ENCODE data around the gene ZNF256.

Gene ZNF256

DNA sequence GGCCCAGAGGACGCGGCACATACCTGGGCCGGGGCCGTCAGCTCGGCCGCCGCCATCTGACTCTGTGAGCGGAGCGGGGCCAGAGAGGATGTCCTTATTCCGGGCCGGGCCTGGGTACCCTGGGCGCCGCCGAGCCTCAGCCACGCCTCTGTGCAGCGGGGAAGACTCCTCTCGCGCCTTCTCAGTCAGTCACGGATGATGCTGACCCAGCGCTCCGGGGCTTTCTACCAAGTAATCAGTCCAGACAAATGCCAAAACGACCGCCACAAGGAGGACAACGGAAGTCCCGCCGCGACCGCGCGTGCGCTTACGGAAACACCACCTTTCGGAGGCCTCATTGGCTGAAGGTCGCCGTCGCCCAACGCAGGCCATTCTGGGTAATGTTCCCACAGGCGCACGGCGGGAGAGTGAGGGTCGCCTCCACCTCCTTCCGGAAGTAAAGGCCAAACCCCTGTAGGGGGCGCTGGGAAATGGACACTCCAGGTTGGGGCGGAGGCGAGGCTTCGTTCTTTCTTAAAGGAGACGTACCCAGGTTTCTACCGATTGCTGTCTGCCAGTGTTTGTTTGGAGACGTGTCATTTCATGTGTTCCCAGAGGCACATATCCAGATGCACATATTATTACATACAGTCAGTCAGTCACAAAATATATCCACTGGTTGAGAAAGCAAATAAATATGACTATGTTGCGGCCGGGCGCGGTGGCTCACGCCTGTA, at the start of gene ZNF256:
ZNF256 (minus strand) TSS at position 288 of the 716 bp plus-strand sequence; CDS start at position 56, 232 bp downstream.
- peak; percentile 92 for DNase-seq (ENCODE audit: low read depth, low spot score)

DNA sequence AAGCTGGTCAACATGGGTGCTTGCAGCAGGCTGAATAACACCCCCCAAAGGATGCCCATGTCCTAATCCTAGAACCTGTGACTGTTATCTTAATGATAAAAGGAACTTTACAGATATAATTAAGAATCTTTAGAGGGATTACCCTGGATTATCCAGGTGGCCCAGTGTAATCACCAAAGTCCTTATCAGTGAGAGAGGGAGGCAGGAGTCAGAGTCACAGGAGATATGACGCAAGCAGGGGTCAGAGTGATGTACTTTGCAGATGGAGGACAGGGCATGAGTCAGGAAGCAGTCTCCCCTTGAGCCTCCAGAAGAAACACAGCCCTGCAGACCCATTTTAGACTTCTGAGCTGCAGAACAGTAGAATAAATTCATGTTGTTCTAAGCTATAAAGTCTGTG, 45.3 kb upstream of the ZNF256 start:
- DNase-seq (ENCODE audit: low read depth, low spot score) = no peak

DNA sequence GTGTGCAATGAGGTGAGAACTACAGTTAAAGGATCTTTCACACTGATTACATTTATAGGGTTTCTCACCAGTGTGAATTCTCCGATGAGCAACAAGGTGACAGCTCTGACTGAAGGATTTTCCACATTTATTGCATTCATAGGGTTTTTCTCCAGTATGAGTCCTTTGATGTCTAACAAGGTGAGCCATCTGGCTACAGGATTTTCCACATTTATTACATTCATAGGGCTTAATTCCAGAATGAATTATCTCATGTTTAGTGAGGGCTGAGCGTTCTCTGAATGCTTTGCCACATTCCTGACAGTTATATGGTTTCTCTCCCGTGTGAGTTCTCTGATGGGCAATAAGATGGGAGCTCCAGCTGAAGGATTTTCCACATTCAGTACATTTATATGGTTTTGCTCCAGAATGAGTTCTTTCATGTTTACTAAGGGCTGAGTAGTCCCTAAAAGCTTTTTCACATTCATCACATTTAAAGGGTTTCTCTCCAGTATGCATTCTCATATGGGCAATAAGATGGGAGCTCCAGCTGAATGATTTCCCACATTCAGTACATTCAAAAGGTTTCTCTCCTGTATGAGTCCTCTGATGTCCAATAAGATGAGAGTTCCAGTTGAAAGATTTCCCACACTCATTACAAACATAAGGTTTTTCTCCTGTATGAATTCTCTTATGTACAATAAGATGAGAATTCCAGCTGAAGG, 31.2 kb upstream of the ZNF256 start:
- DNase-seq (ENCODE audit: low read depth, low spot score) = no peak

DNA sequence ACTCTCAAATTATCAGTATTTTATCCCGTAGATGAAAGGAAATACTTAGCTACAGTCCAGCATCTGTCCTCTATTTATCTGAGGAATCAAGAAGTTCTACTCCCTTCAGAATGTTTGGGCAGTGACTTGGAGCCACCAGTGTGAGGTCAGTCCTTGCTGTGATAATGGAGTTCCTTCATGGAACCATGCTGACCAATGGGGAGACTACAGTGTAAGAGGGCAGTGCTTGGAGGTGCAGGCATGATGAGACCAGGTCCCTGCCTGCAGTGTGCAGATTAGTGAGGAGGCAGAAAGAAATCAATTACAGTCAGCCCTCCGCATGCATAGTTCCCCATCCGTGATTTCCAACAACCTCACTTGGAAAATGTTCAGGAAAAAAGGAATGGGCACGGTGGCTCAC, 26.9 kb upstream of the ZNF256 start, which contains the start of gene C19orf18:
C19orf18 (minus strand) TSS at position 101 of the 400 bp plus-strand sequence. CDS start 102 bp downstream, outside the sequence.
- no peak for DNase-seq (ENCODE audit: low read depth, low spot score)

DNA sequence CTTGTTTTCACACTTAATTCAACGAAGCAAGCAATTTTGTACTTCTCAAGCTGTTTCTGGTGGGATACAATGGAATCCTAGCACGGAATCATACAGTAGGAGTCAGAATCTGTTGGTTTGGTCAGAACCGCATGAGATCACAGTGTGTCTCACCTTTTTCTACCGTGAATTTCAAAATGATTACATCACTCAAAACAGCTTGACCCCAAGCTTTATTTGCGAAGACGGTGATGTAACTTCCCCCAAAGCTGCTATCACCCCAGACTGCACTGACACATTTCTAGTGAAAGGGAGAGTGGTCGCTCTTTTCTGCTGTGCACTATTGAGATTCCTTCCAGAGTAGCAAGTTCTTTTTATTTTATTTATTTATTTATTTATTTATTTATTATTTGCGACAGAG, 17.3 kb upstream of the ZNF256 start:
- no peak for DNase-seq (ENCODE audit: low read depth, low spot score)

DNA sequence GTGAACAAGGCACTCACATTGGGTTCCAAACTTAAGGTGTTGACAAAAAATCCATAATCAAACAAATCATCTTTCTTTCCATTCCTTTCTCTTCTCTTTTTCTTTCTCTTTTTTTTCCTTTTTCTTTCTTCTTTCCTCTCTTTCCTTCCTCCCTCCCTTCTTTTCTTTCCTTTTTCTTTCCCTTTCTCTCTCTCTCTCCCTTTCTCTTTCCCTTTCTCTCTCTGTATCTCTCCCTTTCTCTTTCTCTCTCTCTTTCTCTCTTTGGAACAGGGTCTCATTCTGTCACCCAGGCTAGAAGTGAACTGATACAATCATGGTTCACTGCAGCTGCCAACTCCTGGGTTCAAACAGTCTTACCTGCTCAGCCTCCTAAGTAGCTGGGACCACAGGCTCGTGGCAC, 14.3 kb upstream of the ZNF256 start:
- no peak for DNase-seq (ENCODE audit: low read depth, low spot score)

DNA sequence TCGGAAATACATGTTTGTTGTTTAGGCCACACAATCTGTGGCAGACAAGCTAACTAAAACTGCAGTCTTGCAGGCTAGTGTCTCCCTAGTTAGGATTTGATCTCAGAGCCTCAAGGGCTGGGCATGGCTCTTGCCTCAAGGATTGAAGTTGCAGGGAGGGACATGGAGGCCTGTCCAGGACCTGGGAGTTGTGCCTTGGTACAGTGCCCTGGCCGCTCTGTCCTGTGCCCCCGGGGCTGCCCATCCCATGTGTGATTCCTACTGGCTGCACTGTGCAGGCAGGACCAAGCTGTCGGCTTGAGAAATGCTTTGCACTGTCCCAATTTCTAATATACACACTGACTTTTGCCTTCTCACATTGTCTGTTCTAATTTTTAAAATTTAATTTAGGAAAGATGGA, 7.5 kb upstream of the ZNF256 start:
- DNase-seq (ENCODE audit: low read depth, low spot score) = no peak

DNA sequence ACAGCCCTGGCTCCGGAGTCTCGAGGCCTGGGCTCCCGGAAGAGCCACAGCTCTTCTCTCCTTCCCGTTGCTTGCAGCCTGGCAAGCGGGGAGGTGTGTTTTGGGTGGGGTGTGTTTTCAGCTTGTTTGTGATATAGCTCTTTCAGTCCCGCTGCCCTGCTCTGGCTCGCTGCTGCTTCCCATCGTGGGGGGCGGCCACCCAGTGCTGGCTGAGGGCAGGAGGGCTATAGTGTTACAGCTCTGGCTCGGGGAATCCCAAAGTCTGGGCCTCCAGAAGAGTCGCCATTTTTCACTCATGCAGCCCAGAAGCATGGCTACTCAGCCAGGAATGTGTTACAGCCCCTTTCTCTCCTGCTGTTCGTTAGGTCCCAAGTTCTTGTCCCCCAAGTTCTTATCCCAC, 2.2 kb upstream of the ZNF256 start:
- no peak for DNase-seq (ENCODE audit: low read depth, low spot score)

DNA sequence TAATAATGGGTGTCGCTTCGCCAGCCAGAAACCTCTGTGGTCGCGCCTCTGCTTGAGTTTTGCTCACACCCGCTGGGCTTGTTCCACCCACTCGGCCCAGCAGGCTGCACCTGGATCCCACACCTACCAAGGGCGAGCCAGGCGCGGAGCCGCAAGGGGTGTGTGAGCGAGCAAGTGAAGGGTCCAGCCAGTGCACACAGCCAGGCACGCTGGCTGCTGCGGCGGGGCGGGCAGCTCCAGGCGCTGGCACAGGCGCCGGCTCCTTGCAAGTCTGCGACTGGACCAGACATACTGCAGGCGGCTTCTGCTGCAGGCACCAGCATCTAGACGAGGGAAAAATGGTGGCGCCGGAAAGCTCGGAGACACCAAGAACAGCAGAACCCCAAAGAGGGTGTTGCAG, 1.8 kb upstream of the ZNF256 start:
- DNase-seq (ENCODE audit: low read depth, low spot score) = no peak

DNA sequence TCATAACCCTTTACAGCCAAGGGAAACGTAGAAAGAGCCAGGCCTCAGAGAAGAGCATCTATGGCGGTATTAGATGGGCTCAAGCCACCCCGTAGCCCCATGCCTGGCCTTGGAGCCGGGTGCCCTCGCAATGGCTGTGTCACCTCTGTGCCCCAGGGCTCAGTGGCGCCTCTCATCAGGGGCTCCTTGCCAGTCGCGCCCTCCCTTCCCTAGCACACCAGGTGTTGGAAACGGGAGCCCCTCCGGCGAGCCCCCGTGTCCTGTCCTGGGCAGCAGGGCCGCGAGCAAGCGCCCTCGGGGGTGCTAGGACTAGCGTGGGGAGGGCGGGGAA, 453 bp downstream of the ZNF256 start:
- no peak for DNase-seq (ENCODE audit: low read depth, low spot score)

DNA sequence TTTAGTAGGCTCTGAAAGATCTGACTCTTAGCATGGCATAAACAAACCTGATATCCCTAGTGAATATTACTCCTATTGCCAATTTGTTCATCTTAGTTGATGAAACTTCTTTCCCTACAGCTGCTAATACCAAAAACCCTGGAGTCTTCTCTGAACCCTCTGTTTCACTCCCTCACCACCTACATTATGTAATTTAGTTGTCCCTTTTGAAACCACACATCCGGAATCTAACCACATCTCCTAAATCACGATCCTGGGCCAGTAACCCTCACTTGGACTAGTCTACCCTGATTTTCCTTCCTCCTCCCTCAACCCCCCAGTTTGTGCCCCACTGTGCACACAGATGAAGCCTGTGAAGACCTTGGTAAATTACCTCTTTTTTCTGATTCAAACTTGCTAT, 1.2 kb downstream of the ZNF256 start:
- DNase-seq (ENCODE audit: low read depth, low spot score) = no peak

DNA sequence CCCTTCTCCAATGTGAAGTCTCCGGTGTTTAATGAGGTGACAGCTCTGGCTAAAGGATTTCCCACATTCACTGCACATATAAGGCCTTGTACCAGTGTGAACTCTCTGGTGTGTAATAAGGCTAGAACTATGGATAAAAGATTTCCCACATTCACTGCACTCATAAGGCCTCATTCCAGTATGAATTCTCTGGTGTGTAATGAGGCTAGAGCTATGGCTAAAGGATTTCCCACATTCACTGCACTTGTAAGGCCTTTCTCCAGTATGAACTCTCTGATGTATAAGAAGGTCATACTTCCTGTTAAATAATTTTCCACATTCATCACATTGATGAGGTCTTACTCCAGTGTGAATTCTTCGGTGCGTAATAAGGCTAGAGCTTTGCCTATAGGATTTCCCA, 5.9 kb downstream of the ZNF256 start:
- DNase-seq (ENCODE audit: low read depth, low spot score) = no peak

DNA sequence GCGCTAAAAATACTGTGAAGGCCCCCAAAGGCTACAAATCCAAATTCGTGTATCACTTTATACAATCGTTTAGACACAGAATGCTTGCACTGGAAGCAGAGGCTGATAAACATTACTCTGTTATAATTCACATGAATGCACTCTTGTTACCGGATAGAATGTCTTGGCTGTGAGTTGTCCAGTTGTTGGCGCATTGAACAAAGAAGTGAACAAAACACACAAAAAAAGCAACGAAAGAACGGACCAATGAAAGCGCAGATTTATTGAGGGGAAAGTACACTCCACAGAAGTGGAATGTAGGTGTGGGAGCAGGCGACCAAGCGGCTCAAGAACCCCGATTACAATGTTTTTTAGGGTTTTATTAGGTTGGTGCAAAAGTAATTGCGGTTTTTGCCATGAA, 11.8 kb downstream of the ZNF256 start:
- no peak for DNase-seq (ENCODE audit: low read depth, low spot score)

DNA sequence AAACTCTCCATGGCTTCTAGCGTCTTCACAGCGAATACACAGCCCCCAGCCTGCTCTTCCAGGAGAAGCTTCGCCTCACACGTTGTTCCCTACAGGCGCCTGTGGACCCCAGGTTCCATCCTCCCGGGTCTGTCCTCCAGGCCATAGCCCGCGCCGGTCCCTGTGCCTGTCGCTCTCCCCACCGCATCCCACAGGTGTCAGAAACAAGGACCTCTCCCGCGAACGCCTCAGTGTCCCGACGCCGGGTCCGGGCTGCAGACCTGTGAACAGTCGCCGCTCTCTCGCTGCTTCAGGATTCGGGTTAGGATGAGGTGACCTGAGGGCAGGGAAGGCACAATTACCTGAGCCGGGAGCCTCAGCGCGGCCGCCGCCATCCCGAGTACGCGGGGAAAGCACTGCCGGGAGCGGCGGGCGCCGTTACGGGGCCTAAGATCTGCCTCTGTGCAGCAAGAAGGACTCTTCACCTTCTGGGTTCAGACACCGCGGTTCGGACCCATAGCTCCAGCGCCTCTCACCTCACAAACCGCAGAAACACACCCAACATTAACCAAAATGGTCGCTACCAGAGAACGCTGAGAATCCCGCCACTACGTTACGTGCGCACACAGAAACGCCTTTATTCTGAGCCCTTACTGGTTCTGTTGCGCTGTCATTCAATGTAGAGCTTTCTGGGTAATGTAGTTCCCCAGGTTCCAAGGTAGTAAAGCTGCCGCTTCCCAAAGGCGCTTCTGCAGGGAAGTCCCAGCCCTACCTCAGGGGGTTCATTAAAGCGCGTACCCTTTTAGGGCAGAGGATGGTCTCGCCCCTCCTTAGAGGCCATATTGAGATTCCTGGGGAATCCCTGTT, 12.5 kb downstream of the ZNF256 start, which contains the start of gene ZNF418:
ZNF418 (minus strand) TSS at position 583 of the 846 bp plus-strand sequence. CDS start 1,580 bp downstream, outside the sequence.
- DNase-seq (ENCODE audit: low read depth, low spot score) = peak; percentile 94

DNA sequence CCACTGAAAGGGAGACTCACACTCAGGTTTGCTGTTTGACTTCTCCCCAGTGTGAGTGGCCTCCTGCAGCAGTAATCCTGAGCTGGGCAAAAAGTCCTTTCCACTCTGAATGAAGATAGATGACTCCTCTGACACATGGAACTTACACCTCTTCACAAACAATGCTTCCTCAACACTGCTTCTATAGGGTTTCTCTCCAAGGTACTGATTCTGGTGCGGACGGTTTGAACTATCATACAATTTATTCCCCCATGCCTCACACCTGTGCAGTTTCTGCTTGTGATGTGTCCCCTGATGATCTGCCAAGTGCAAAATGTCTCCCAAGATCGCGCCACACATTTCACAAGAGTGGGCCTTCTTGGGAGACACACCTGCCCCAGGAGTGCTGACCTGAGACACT, 19.9 kb downstream of the ZNF256 start:
- no peak for DNase-seq (ENCODE audit: low read depth, low spot score)

DNA sequence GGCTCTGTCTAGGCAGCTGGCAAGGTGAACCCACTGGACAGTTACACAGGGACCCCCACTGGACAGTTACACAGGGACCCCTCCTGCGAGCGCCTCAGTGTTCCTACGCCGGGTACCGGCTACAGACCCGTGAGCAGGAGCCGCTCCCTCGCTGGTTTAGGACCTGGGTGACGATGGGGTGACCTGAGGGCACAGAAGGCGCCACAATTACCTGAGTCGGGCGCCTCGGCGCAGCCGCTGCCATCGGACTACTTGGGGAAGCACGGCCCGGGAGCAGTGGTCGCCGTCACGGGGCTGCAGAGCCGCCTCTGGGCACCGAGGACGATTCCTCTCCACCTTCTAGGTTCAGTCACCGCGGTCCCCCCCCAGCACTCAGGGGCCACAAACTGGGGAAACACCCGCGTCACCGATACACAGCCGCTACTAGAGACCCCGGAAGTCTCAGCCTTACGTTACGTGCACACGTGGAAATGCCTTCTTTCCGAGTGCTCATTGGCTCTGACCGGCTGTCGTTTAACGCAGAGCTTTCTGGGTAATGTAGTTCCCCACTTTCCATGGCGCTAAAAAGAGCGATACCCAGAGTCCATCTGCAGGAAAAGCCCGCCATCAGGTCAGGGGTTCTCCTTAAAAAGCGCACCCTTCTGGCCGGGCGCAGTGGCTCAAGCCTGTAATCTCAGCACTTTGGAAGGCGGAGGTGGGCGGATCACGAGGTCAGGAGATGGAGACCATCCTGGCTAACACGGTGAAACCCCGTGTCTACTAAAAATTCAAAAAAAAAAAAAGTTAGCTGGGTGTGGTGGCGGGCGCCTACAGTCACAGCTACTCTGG, 31.1 kb downstream of the ZNF256 start, which contains the start of gene ZNF417:
ZNF417 (minus strand) TSS at position 425 of the 828 bp plus-strand sequence; CDS start at position 244, 181 bp downstream.
- peak; percentile 98 for DNase-seq (ENCODE audit: low read depth, low spot score)

DNA sequence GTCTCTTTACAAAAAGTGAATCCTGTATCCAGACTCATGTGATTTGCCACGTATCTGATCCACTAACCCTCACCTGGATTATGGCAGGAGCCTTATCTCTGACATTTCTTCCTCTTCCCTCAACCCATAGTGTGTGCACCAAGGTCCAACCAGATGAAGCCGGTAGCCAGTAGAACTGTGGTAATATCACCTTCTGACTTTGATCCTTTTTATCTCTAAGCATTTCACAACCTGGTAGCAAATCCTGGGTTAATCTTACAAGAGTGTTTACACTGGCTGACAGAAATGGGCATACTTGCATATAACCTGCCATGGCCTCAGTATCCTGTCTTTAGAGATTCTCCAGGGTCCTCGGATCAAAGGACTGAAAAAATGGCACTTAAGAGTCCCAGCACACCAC, 33.0 kb downstream of the ZNF256 start:
- DNase-seq (ENCODE audit: low read depth, low spot score) = no peak

DNA sequence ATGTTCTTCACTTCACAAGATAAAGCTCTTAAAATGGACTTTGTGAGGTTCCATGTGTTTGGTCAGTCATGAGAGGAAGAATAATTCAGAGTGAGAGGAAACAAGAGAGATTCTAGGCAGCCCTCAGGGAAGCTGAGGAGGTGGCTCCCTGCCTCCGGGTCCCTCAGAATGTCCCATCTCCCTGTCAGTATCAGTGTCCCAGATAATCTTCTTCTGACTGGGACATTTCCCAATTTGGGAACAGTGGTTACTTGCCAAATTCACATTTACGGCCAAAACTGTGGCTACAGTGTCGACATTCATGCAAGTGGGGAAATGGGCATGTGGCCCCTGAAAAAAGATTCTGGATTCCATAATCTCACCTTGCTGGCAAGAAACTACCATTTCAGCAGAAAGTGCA, 40.1 kb downstream of the ZNF256 start:
- no peak for DNase-seq (ENCODE audit: low read depth, low spot score)

DNA sequence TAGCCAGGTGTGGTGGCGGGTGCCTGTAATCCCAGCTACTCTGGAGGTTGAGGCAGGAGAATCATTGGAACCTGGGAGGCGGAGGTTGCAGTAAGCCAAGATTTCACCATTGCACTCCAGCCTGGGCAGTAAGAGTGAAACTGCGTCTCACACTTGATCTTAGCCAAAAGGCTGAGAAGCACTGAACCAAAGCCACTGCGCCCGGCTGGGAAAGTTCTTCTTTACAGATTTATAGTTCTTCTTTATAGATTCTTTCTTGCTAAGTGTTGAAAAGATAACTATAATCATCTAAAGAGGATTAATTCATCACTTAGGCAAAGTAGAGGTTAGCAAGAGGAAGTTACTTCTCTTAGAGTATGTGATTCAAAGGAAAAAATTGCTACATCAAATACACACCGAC, 42.2 kb downstream of the ZNF256 start:
- DNase-seq (ENCODE audit: low read depth, low spot score) = no peak

DNA sequence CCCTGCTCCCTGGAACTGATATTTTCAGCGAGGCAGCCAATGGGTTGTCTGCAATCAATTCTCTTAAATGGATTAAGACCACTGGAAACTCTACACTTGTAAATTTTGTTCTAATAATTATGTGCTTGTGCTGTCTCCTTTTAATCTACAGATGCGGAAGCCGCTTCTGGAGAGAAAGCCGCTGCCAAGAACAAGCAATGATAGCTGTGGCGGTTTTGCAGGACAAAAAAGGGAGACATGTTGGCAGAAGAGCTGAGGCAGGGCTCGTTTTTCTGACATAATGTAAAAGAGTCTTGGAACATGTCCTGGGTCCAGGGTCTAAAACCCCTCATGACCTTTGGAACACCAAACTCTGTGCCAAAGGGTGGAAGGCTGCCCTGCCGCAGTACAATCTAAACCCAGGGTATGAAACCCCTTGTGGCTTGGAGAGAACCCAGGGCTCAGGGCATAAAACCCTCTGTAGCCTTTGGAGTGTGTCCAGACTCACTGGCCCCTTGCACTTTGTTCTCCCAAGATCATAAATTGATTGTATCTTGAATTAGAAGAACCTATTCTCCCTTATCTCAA, 43.8 kb downstream of the ZNF256 start:
- DNase-seq (ENCODE audit: low read depth, low spot score) = no peak

DNA sequence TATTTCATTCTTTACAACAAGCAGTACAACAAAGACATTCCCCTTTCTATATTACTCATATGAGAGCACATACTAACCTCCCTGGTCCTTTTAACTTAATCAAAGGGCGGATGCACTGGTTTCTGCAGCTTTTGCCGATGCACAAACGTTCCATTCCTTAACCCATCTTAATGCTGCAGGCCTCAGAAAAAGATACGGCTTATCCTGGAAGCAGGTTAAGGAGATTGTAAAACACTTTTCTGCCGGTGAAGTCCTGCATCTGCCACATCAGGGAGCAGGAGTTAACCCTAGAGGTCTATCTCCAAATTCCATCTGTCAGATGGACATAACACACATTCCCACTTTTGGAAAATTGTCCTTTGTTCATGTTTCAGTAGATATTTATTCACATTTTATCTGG, 47.2 kb downstream of the ZNF256 start:
- no peak for DNase-seq (ENCODE audit: low read depth, low spot score)

Measured in iPS DF 19.7 (cell line).